Activated T-cell treated with anti-CD3 and anti-CD28 coated beads for 1 hour (primary cell): ENCODE data around the gene BABAM2.

Experiments used
- DNase-seq: peaks from one replicate; pipeline ENCODE4 v3.0.0-alpha.2; 2020; ENCODE audit warnings: low read depth

The BABAM2 gene

DNA sequence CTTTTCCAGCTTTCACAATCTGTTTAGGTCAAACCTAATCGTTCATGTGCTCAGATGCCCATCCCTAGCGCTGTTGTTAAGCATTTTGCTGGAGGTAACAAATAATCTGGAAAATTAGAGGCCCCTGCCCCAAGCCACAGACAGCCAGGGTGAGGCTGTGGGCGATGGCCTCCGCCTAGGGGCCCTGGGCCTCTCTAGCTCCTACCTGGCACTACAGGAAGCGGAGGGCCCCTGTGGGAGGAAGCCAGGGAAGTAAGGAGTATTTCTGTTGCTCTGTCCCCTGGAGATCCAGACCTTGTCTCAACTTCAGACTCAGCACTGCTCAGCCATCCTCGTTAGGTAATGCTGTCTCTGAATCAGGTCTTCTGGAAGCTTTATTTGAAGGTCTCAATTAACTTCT, 489.7 kb downstream of the BABAM2 start:
- DNase-seq, result no peak

- no peak for DNase-seq
Observed at GRCh38 chr2:28381225-28382180, 491.0 kb downstream of the BABAM2 start.

GRCh38 chr2:28382755-28383154, 492.2 kb downstream of the BABAM2 start:
- no peak for DNase-seq

DNA sequence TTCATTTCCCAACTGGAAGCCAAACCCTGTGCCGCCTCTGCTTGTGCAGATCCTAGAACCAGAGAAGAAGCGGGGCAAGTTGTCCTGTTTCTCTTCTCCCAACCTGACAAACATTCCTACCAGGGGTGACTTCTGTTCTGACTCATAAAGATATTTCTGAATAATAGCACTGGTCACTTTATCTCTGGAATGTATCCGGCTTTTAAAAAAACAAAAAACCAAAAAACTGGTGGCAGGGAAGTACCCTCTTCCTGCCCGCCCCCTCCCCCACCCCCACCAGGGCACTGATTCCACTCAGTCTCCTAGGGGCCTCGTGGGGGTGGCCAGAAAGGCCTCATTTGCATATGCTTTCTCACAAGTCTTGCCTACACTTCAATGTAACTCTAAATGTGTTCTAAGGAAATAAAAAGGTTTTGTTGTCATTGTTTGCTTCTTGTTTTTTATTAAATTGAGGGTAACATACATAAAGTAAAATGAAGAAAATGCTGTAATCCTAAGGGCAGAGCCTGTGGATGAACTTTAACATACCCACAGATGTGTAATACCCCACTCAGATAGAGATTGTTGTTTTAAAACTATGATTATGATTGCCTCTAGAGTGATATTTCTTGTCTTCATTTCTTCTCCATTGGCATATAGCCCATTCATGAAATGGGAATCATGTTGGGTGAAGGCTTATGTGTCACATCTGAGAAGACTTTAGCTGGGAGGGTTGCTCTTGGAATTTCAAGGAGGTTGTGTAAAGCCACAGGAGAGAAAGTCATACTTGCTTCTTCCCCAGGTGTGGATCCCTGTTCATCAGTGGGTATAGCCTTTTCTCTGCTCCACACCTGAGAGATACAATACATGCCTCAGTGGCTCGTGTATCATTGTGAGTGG, 496.8 kb downstream of the BABAM2 start:
- no peak for DNase-seq
